ENCODE measurements around the gene ANO9.
"Not testable (repeated sequence)": the region's sequence is repeated elsewhere in the genome, so short reads cannot be mapped to it uniquely, and the experiment has no call there.

Gene ANO9

DNA sequence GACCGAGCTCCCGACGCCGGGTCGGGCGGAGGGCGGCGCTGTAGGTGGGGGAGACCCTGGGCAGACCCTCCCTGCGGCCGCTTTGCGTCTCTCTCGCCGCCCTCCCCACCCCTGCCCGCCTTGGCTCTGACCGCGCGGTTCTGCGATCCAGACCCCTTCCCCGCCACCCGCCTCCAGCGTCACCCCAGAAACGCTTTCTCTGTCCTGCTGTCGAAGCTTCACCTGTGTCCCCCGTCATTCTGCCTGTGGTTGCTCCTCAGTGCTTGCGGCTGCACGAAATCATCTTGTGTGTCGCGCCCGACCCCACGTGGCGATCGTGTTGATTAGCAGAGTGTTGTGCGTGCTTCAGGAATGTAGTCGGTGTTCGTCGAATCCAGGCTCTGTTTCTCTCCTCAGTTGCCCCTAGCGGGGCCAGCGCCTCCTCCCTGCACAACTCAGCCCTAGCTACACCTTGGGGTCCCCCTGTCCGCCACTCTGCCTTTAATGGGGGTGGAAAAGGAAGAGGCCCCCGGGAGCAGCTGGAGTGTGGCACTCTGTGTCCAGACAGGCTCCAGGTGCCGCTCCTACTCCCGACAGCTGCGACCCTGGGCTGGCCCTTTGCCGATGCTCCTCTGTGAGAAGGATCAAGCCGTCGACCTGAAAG lies 9.1 kb upstream of the ANO9 start:
- peak; percentile 74 for DNase-seq

DNA sequence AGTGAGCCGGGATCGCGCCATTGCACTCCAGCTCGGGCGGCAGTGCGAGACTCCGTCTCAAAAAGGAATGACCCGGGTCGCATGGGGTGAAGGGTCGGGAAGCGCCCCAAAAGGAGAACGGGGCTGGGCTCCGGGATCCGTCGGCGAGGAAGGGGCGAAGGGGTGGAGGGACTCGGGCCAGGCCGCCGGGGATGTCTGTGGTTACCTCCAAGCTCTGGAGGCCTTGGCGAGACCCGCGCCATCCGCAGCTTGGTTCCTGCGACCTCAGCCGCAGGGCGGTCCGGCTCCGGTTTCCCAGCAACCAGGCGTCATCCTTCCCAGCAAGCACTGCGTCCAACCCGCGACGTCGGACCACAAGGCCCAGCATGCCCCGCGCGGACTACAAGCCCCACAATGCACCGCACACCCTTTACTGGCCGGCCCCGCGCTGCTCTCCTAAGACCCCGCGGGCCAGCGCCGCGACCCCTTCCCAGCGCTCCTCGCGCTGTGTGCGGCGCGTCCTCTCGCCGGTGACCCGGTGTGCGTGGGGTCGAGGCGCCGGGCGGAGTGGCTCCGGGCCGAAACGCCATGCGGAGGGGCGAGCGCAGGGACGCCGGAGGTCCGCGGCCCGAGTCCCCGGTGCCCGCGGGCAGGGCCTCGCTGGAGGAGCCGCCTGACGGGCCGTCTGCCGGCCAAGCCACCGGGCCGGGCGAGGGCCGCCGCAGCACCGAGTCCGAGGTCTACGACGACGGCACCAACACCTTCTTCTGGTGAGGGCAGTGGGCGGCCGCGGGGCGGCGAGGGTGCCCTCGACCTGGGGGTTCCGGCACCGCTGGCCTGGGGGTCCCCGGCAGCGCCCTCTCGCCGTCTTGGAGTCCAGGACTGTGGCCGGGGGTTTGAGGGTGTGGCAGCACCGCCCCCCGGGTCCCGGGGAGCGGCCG lies 8.3 kb upstream of the ANO9 start, which contains the start of gene PTDSS2:
Gene PTDSS2 (plus strand): TSS at position 391 of the 920 bp plus-strand sequence. CDS start 177 bp downstream, at position 568.
- DNase-seq = peak; percentile 98

- peak; percentile 98 for DNase-seq
These were observed 6.3 kb upstream of the ANO9 start for GRCh38 chr11:447923-448731.

DNA sequence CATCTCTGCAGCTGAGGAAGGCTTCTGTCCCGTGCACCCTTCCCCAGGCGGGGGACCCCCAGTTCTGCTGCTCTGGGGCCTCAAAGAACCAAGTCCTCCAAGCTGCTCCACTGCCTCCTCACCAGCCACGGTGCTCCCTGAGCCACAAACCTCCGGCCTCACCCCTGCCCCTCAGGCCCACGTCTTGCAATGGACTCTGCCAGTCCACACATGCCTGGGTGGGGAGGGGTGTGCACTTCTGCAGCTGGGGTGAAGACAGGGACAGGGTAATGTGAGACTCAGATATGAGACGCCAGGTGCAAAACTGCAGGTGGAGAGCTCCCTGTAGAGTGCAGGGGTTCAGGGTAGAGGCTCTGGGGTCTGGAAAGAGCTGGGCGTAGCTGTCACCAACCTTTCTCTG lies 5.1 kb upstream of the ANO9 start:
- peak; percentile 85 for DNase-seq

GRCh38 chr11:445765-446588 lies 4.2 kb upstream of the ANO9 start:
- DNase-seq = peak; percentile 51

GRCh38 chr11:444396-445144 lies 2.8 kb upstream of the ANO9 start:
- peak; percentile 71 for DNase-seq

- DNase-seq = peak; percentile 77
These were observed 1.9 kb upstream of the ANO9 start for GRCh38 chr11:443542-444199.

- DNase-seq = no peak
These were observed 835 bp upstream of the ANO9 start for GRCh38 chr11:442611-443081.

- DNase-seq = no peak
These were observed 781 bp downstream of the ANO9 start for GRCh38 chr11:441043-441417.

GRCh38 chr11:440065-441042 lies 1.5 kb downstream of the ANO9 start:
- DNase-seq = peak; percentile 20

DNA sequence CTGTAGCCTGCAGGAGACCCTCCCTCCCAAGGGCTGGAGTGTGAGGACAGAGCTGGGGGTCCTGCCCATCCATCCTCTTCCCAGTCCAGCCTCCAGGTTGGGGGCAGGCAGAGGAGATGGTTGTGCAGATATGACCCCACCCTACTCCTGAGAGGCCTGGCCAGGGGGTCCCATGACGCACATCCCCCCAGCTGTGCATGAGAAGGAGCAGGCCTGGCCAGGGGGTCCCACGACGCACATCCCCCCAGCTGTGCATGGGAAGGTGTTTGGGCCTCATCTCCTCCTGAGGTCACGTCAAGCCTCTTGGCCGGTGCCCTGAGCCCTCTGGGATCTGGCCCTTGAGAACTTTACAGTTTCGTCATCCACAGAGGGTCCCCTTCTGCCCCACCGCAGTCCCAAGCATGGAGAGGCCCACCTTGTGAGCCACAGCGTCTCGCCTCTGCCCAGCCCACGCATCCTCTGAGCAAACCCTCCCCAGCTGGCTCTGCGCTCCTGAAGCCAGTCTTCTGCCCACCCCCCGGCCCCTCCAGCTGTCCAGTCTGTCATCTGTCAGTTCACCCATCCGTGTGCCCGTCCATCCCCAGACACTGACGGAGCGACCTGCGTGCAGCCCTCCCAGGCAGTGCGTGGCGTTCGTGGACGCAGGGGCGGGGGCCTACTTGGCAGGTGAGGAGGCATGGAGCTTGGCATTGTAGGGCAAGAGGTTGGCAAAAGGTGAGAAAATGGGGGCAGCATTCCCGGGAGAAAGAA lies 2.3 kb downstream of the ANO9 start:
- no peak for DNase-seq

GRCh38 chr11:438101-438844 lies 3.5 kb downstream of the ANO9 start:
- DNase-seq = no peak

- no peak for DNase-seq
These were observed 4.5 kb downstream of the ANO9 start for GRCh38 chr11:437228-437870.

DNA sequence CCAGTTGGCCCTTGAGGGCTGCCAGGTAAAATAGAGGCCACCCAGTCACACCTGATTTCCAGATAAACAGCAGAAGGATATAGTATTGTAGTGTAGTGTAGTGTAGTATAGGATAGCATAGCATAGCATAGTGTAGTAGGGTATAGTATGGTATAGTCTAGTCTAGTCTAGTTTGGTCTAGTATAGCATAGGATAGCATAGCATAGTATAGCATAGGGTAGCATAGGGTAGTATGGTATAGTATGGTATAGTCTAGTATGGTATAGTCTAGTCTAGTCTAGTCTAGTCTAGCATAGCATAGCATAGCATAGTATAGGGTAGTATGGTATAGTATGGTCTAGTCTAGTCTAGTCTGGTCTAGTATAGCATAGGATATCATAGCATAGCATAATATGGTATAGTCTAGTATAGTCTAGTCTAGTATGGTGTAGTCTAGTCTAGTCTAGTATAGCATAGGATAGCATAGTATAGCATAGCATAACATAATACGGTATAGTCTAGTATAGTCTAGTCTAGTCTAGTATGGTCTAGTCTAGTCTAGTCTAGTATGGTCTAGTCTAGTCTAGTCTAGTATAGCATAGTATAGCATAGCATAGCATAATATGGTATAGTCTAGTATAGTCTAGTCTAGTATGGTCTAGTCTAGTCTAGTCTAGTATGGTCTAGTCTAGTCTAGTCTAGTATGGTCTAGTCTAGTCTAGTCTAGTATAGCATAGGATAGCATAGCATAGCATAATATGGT lies 6.6 kb downstream of the ANO9 start:
- DNase-seq = not testable (repeated sequence)

GRCh38 chr11:434496-434895 lies 7.3 kb downstream of the ANO9 start:
- no peak for DNase-seq

DNA sequence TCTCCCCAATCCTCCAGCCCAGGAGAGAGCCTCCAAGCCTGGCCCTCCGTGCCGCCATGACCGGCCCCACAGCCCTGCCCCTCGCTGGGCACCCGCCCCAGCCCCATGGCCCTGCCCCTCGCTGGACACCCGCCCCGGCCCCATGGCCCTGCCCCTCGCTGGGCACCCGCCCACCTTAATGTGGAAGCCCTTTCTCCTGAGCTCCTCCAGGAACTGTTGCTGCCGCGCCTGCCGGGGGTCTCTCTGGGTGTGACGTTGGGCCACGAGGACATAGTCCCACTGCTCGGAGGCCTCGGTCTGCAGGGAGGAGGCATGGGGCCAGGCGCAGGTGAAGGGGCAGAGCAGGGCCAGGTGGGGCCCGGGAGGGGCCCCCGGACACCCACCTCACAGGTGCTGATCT lies 8.2 kb downstream of the ANO9 start:
- DNase-seq = no peak

GRCh38 chr11:433111-433510 lies 8.7 kb downstream of the ANO9 start:
- no peak for DNase-seq
